Cortex of kidney (tissue), 1 donor: Measurements from ENCODE around the gene PATE1.

Source experiments
- DNase-seq: peaks from one replicate; lab custom pipeline; 2025; lab: John Stamatoyannopoulos, UW

The PATE1 gene

DNA sequence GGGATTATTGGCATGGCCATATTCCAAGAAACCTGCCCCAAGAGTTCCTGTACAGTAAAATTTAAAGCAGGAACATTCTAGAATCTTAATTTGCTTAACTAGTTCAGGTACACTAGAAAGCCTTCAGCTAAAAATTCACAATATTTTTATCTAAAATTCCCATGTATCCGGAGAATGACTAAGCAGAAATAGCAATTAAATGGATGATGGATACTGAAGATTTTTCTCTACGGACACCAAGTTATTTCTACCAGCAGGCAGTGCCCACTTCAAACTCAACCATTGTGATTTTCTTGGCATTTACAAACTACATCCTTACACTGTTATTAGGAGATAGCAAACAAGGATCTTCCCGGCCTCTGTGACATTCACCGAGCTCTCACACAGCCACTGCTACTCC lies 44.7 kb downstream of the PATE1 start:
- no peak for DNase-seq

DNA sequence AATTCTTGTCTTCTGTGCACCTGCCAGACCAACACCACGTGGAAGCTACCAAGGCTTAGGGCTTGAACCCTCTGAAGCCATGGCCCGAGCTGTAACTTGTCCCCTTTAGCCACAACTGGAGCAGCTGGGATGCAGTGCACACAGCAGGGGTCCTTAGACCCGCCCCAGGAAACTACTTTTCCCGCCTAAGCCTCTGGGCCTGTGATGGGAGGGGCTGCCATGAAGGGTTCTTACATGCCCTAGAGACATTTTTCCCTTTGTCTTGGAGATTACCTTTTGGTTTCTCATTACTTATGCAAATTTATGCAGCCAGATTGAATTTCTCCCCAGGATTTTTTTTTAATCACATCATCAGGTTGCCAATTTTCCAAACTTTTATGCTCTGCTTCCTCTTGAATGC lies 51.6 kb downstream of the PATE1 start:
- DNase-seq: no peak
